Hair follicular keratinocyte (primary cell): ENCODE measurements around the gene MAGEA2. TPM values are rescaled to one million over a fixed set of nuclear protein-coding genes. Genes with fewer than 3 reads are reported as not detected.

Source experiments
- total RNA-seq: library from RNA; depleted of rRNA; stranded (reverse); fragments of >200 nt; gene quantifications from 2 replicates; pipeline ENCODE4 v1.2.3, GENCODE V29; 2015

MAGEA2 gene
- total RNA-seq: not detected in 2 replicates

GRCh38 chrX:152753686-152754650 lies at the start of gene MAGEA2:
Gene MAGEA2 (minus strand): TSS chrX:152753842. CDS start chrX:152751363, 2,479 bp downstream.

GRCh38 chrX:152769549-152770289 lies 16.1 kb upstream of the MAGEA2 start, which contains the start of gene MAGEA6:
Gene MAGEA6 (minus strand): TSS chrX:152769689. CDS start chrX:152767650, 2,039 bp downstream.

GRCh38 chrX:152758918-152759317 lies 5.3 kb upstream of the MAGEA2 start, which contains the start of gene CSAG3:
Gene CSAG3 (plus strand): TSS chrX:152759218.

GRCh38 chrX:152733261-152733975 lies 20.2 kb downstream of the MAGEA2 start, which contains the start of the genes CSAG1 and MAGEA12:
Gene CSAG1 (minus strand): TSS chrX:152733721. CDS start chrX:152732460, 1,261 bp downstream.
Gene MAGEA12 (plus strand): TSS chrX:152733757. CDS start chrX:152736162, 2,405 bp downstream.

GRCh38 chrX:152713815-152714787 lies 39.5 kb downstream of the MAGEA2 start, which contains the start of gene MAGEA2B:
Gene MAGEA2B (plus strand): TSS chrX:152714628. CDS start chrX:152717107, 2,479 bp downstream.

GRCh38 chrX:152709173-152709572 lies 44.5 kb downstream of the MAGEA2 start, which contains the start of gene CSAG2:
Gene CSAG2 (minus strand): TSS chrX:152709273. CDS start chrX:152709112, 161 bp downstream.

Other genes starting within 250 kb of the MAGEA2 start
- gene GABRQ, start 115.9 kb downstream of the MAGEA2 start, total RNA-seq: not detected in 2 replicates
- gene MAGEA3, start 55.0 kb downstream of the MAGEA2 start, total RNA-seq: not detected in 2 replicates
- not detected in 2 replicates for gene CSAG2, start 44.6 kb downstream of the MAGEA2 start, total RNA-seq
- not detected in 2 replicates for gene MAGEA2B, start 39.2 kb downstream of the MAGEA2 start, total RNA-seq
- gene CSAG1, start 20.1 kb downstream of the MAGEA2 start, total RNA-seq: not detected in 2 replicates
- gene MAGEA12, start 20.1 kb downstream of the MAGEA2 start, total RNA-seq: not detected in 2 replicates
- not detected in 2 replicates for gene CSAG3, start 5.4 kb upstream of the MAGEA2 start, total RNA-seq
- gene MAGEA6, start 15.8 kb upstream of the MAGEA2 start, total RNA-seq: not detected in 2 replicates
- 46.8 and 51.5 TPM in 2 replicates for gene CETN2, start 76.9 kb upstream of the MAGEA2 start, total RNA-seq
- 32.7 and 44.9 TPM in 2 replicates for gene NSDHL, start 77.2 kb upstream of the MAGEA2 start, total RNA-seq
- gene ZNF185, start 144.2 kb upstream of the MAGEA2 start, total RNA-seq: 7.9 and 25.1 TPM in 2 replicates
- gene PNMA5, start 240.3 kb upstream of the MAGEA2 start, total RNA-seq: not detected in 2 replicates